Sigmoid colon (tissue), 4 donors: ENCODE measurements around the gene FCAR.
"Not testable (repeated sequence)": the region's sequence is repeated elsewhere in the genome, so short reads cannot be mapped to it uniquely, and the experiment has no call there.

ENCODE experiments used
- CTCF ChIP-seq, 4 experiments: fragments of 450-650 bp in 3 of 4; fragments of 200-600 bp in 1 of 4; IDR thresholded peaks; one replicate each; pipeline ENCODE4 v1.5.1; 2016 to 2019; ENCODE audit warnings: antibody characterized with exemption in 4 of 4, mild to moderate bottlenecking in 3 of 4, moderate library complexity in 2 of 4
- POLR2AphosphoS5 ChIP-seq, 4 donors: sonication (generic); formaldehyde crosslinking; IDR thresholded peaks; one replicate each; pipeline ENCODE4 v1.6.1; 2017; ENCODE audit warnings: antibody characterized with exemption in 4 of 4

- not testable (repeated sequence) for TF ChIP-seq CTCF, POLR2AphosphoS5 (IDR thresholded peaks at IDR 0.05)
Measured at GRCh38 chr19:54824416-54824815, 49.6 kb upstream of the FCAR start.
